Upper lobe of right lung (tissue), 1 donor: Measurements from ENCODE around the gene PACS1. TPM values are rescaled to one million over a fixed set of nuclear protein-coding genes. Genes with fewer than 3 reads are reported as not detected.

ENCODE experiments used
- ATAC-seq: fragments of 200-7000 bp; cut with Tn5 transposase; one replicate; pipeline ENCODE4 v1.9.1; 2020; ENCODE audit warnings: mild to moderate bottlenecking, moderate library complexity
- DNase-seq: peaks from one replicate; pipeline ENCODE4 v3.0.0-alpha.2; 2020
- H3K27ac ChIP-seq: fragments of 200-600 bp; one replicate; pipeline ENCODE4 v1.8.0; 2022
- H3K27me3 ChIP-seq: fragments of 200-600 bp; one replicate; pipeline ENCODE4 v1.8.0; 2022; ENCODE audit warnings: mild to moderate bottlenecking
- H3K36me3 ChIP-seq: fragments of 200-600 bp; one replicate; pipeline ENCODE4 v1.8.0; 2022
- H3K4me1 ChIP-seq: fragments of 200-600 bp; one replicate; pipeline ENCODE4 v1.8.0; 2022
- H3K4me3 ChIP-seq: fragments of 200-600 bp; one replicate; pipeline ENCODE4 v1.8.0; 2022; ENCODE audit warnings: mild to moderate bottlenecking
- H3K9me3 ChIP-seq: fragments of 200-600 bp; one replicate; pipeline ENCODE4 v1.8.0; 2022
- CTCF ChIP-seq: fragments of 200-600 bp; IDR thresholded peaks from one replicate; pipeline ENCODE4 v1.8.0; 2022; ENCODE audit warnings: antibody characterized with exemption
- intact Hi-C: fragments of 100-400 bp; cut with DNase I; formaldehyde crosslinking; loops from one replicate; pipeline ENCODE4 v1.11.0; 2022
- total RNA-seq: library from RNA; stranded (reverse); fragmentation: NEBNext Ultra II Directional; extraction: Animal tissue kit (Norgen Biotek cat#: 25700); gene quantifications from one replicate; pipeline ENCODE4 v1.2.1, GENCODE V29; 2021
- donor health status: DM: no; HTN: yes; CAD: no; lungs with severe emphysema.

The PACS1 gene
- total RNA-seq, 1 donor from 2014 or later: 55.9 TPM

GRCh38 chr11:66228521-66228920 is 158.4 kb downstream of the PACS1 start:
- TF ChIP-seq CTCF: no peak
- no peak for DNase-seq

GRCh38 chr11:66230156-66230555 is 160.1 kb downstream of the PACS1 start:
- Histone ChIP-seq H3K4me1 (no peaks in the 10 kb centered on the region), H3K9me3 (no peaks in the 10 kb centered on the region), H3K4me3 (no peak overlapping the region), H3K27me3 (no peaks in the 10 kb centered on the region), H3K27ac (no peak overlapping the region), H3K36me3 (peaks cover 63% of the 10 kb centered on the region)
- no peak for DNase-seq
- no peak for ATAC-seq
- intact Hi-C loops: no loop called here
- TF ChIP-seq CTCF: no peak

More at GRCh38 chr11:66228521-66228920, 158.4 kb downstream of the PACS1 start:
- Histone ChIP-seq H3K36me3 (peaks cover 57% of the 10 kb centered on the region), H3K4me3 (no peak overlapping the region), H3K9me3 (no peaks in the 10 kb centered on the region), H3K4me1 (no peaks in the 10 kb centered on the region), H3K27ac (peak overlapping the region; percentile 38), H3K27me3 (no peaks in the 10 kb centered on the region)
- ATAC-seq: peak; percentile 88
- intact Hi-C loops: no loop called here

- H3K4me1 ChIP-seq: no peaks in the 10 kb centered on the region
- intact Hi-C loops: no loop called here
- TF ChIP-seq CTCF: no peak
- H3K27ac ChIP-seq: no peak overlapping the region
- peaks cover 68% of the 10 kb centered on the region for H3K36me3 ChIP-seq
- H3K9me3 ChIP-seq: no peaks in the 10 kb centered on the region
- DNase-seq: no peak
- no peaks in the 10 kb centered on the region for H3K27me3 ChIP-seq
- no peak for ATAC-seq
- no peak overlapping the region for H3K4me3 ChIP-seq
Measured at GRCh38 chr11:66230978-66231377, 160.9 kb downstream of the PACS1 start.

- Histone ChIP-seq H3K4me3 (no peak overlapping the region), H3K27me3 (no peaks in the 10 kb centered on the region), H3K27ac (no peak overlapping the region), H3K4me1 (no peaks in the 10 kb centered on the region), H3K36me3 (peaks cover 74% of the 10 kb centered on the region), H3K9me3 (no peaks in the 10 kb centered on the region)
- intact Hi-C loops: no loop called here
- no peak for TF ChIP-seq CTCF
- no peak for DNase-seq
- no peak for ATAC-seq
Measured at GRCh38 chr11:66231561-66231960, 161.5 kb downstream of the PACS1 start.

GRCh38 chr11:66232769-66233168 is 162.7 kb downstream of the PACS1 start:
- DNase-seq (no peak), ATAC-seq (no peak)
- Histone ChIP-seq H3K4me3 (no peak overlapping the region), H3K36me3 (peaks cover 77% of the 10 kb centered on the region), H3K4me1 (no peaks in the 10 kb centered on the region), H3K27me3 (no peaks in the 10 kb centered on the region), H3K27ac (no peak overlapping the region), H3K9me3 (no peaks in the 10 kb centered on the region)
- no peak for TF ChIP-seq CTCF
- intact Hi-C loops: no loop called here

- Histone ChIP-seq H3K36me3 (peaks cover 75% of the 10 kb centered on the region), H3K27me3 (no peaks in the 10 kb centered on the region), H3K9me3 (no peaks in the 10 kb centered on the region), H3K4me1 (no peaks in the 10 kb centered on the region), H3K27ac (no peak overlapping the region), H3K4me3 (no peak overlapping the region)
- no peak for DNase-seq
- no peak for TF ChIP-seq CTCF
- no peak for ATAC-seq
- intact Hi-C loops: no loop called here
Measured at GRCh38 chr11:66233301-66233700, 163.2 kb downstream of the PACS1 start.
